Placental pericyte (primary cell): ENCODE measurements around the gene IL31RA. TPM values are rescaled to one million over a fixed set of nuclear protein-coding genes. Genes with fewer than 3 reads are reported as not detected.

ENCODE experiments used
- small RNA-seq: library from RNA; depleted of rRNA; stranded (forward); fragments of <200 nt; gene quantifications from one replicate; pipeline ENCODE3, GENCODE V24; 2012; ENCODE audit warnings: low replicate concordance
- total RNA-seq: library from RNA; depleted of rRNA; stranded (reverse); fragments of >200 nt; gene quantifications from 2 replicates; pipeline ENCODE4 v1.2.3, GENCODE V29; 2012

The IL31RA gene
- total RNA-seq, result 2.0 and 7.6 TPM in 2 replicates

DNA sequence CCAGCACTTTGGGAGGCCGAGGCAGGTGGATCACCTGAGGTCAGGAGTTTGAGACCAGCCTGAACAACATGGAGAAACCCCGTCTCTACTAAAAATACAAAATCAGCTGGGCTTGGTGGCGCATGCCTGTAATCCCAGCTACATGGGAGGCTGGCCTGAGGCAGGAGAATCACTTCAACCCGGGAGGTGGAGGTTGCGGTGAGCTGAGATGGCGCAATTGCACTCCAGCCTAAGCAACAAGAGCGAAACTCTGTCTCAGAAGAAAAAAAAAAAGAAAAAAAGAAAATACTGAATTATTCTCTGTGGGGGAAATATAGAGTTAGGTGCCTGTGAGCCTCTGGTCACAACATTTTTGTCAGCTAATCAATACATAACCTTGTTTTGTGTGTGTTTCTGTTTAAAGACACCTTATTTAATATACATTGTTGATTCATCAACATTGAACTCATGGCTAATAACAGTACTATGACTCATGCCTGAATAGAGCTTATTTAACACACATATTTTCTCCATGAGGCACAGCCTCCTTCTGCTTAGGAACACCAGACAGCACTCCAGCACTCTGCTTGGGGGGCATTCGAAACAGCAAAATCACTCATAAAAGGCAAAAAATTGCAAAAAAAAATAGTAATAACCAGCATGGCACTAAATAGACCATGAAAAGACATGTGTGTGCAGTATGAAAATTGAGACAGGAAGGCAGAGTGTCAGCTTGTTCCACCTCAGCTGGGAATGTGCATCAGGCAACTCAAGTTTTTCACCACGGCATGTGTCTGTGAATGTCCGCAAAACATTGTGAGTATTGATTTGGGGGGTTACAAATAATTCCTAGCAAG is at the start of gene IL31RA:
Gene IL31RA, plus strand, starts transcription at position 519 of the 836 bp plus-strand sequence. Its CDS starts 214 bp downstream, at position 733.

Small RNA genes lying within 50 kb of the gene (small RNA-seq; reads per million reads assigned to genes)
- not detected for gene AC016596.1

Other genes with a start within 250 kb of the IL31RA start
- gene SLC38A9, start 139.0 kb upstream of the IL31RA start, total RNA-seq, result 57.7 and 88.2 TPM in 2 replicates
- not detected in 2 replicates for gene DDX4, start 113.3 kb upstream of the IL31RA start, total RNA-seq
- gene IL6ST, start 143.6 kb downstream of the IL31RA start, total RNA-seq, result 666 and 1,184 TPM in 2 replicates